ENCODE measurements around the gene SIRPB1.
"Not testable (repeated sequence)": the region's sequence is repeated elsewhere in the genome, so short reads cannot be mapped to it uniquely, and the experiment has no call there.

SIRPB1 gene

DNA sequence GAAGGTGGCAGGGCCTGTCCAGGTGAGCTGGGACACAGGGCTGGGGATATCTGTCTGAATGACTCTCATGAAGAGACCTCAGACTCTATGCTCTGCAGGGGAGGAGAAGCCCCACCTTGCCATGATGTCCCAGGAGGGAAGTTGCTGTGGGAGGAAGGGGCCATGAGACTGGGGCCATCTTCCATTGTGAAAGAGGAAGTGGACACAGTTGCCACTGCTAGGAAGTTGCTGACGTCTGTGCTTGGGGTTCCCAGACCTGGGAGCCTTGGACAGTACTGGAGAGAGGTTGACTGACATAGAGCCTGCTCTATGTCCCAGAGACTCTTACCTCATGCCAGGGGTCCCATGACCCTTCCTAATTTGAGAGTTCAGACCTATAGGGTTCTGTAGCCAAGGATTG lies 24.5 kb downstream of the SIRPB1 start:
- no peaks in the 10 kb centered on the region for H3K4me1 Mint-ChIP-seq
- no peak overlapping the region for H3K4me3 Mint-ChIP-seq
- TF ChIP-seq, protein P1, sequence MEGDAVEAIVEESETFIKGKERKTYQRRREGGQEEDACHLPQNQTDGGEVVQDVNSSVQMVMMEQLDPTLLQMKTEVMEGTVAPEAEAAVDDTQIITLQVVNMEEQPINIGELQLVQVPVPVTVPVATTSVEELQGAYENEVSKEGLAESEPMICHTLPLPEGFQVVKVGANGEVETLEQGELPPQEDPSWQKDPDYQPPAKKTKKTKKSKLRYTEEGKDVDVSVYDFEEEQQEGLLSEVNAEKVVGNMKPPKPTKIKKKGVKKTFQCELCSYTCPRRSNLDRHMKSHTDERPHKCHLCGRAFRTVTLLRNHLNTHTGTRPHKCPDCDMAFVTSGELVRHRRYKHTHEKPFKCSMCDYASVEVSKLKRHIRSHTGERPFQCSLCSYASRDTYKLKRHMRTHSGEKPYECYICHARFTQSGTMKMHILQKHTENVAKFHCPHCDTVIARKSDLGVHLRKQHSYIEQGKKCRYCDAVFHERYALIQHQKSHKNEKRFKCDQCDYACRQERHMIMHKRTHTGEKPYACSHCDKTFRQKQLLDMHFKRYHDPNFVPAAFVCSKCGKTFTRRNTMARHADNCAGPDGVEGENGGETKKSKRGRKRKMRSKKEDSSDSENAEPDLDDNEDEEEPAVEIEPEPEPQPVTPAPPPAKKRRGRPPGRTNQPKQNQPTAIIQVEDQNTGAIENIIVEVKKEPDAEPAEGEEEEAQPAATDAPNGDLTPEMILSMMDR (IDR thresholded peaks at IDR 0.05; ENCODE audit: unreplicated experiment in 3 of 3), result no peak
- H3K9me3 Mint-ChIP-seq, result no peaks in the 10 kb centered on the region
- H3K27me3 Mint-ChIP-seq (ENCODE audit: low read depth), result no peaks in the 10 kb centered on the region
- no peaks in the 10 kb centered on the region for H3K36me3 Mint-ChIP-seq (ENCODE audit: low read depth)
- H3K27ac Mint-ChIP-seq, result no peak overlapping the region

DNA sequence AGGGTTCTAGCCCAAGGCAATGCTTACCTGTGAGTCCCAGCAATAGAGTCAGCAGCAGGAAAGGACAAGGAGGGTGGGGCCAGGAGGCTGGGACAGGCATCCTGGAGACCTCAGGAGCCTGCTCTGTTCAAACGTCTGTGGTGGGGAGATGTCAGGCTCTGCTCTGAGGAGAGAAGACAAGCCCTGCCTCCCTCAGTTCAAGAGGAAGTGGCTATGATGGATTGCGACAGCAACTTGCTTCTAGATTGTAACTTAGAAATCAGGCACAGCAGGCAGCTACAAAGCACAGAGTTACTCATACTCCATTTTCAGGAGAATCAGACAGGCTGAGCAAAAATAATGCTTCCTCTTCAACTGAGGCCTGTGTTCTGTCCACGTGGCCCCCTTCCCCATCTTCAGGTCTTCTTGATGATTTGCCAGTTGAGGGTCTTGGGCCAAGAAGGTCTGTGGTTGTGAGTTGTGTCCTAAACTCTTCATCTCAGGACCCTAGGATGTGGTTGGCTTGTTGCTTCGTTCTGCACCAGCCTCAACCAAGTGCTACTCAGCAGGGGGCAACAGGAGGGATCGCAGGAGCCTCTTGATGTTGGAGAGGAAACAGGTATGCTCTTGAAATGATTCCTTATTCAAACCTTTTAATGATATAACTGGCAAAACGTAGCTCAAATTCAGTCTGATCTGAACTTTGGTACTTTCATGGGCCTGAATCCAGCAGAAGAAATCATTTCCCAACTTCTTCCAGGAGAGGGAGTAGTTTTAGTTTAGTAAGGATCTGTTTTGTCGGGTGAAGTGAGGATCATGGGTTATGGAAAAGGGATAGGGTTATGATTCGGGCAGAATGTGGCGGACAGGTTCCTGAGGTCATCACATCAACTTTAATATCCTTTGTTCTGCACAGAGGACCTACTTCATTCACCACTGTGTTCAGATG lies 31.0 kb downstream of the SIRPB1 start:
- Mint-ChIP-seq H3K4me3 (no peak overlapping the region), H3K36me3 (ENCODE audit: low read depth) (no peaks in the 10 kb centered on the region), H3K27me3 (ENCODE audit: low read depth) (no peaks in the 10 kb centered on the region), H3K4me1 (no peaks in the 10 kb centered on the region), H3K27ac (no peak overlapping the region), H3K9me3 (no peaks in the 10 kb centered on the region)
- TF ChIP-seq, protein P1 (IDR thresholded peaks at IDR 0.05; ENCODE audit: unreplicated experiment in 3 of 3), result no peak

DNA sequence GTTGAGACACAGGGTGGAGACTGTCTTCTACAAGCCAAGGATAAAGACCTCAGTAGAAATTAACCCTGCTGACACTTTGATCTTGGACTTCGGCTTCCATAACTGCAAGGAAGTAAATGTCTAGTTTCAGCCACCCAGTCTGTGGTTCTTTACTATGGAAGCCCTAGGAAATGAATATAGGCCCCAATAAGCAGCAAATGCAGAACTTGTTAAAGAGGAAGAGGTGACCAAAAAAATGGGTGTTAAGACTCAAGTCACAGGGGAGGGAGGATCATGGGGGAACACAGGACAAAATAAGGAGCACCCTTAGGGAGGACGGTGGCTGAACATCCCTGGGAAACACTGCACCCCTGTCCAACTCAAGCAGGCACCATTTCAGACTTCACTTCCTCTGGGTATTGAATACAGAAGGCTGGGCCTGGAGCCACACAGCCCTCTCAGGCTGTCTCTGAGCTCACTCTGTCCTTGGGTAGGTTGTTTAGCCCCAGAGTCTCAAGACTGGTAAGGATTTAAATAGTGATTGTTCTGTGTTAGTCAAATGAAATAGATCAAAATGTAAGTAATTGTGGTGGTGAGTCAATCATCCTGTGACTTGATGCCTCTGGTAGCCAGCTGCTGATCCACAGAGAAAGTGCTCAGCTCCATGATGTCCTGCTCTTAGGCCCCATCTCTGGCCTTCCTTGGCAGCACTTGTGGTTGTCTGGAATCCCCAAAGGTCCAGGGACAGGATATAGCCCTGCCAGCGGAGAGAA lies 31.9 kb downstream of the SIRPB1 start:
- Mint-ChIP-seq H3K4me1 (no peaks in the 10 kb centered on the region), H3K9me3 (no peaks in the 10 kb centered on the region), H3K4me3 (no peak overlapping the region), H3K27me3 (ENCODE audit: low read depth) (no peaks in the 10 kb centered on the region), H3K36me3 (ENCODE audit: low read depth) (no peaks in the 10 kb centered on the region), H3K27ac (no peak overlapping the region)
- TF ChIP-seq, protein P1 (IDR thresholded peaks at IDR 0.05; ENCODE audit: unreplicated experiment in 3 of 3), result no peak

DNA sequence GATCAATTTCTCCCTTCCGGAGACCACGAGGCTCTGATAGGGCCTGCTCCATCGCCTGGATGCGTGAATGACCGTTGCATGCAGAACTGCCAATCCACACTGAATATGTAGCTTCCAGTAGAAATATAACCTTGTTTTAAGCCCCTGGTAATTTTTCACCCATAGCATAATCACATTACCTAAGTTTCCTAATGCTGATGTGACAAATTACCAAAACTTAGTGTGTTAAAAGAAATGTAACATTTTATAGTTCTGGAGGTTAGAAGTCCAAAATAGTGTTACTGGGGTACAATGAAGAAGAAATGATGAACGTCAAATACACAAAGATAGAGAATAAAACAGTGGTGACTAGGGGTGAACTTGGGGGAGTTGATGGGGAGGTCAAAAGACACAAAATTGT lies 40.3 kb downstream of the SIRPB1 start:
- H3K4me1 Mint-ChIP-seq, result no peaks in the 10 kb centered on the region
- H3K9me3 Mint-ChIP-seq, result no peaks in the 10 kb centered on the region
- no peak overlapping the region for H3K4me3 Mint-ChIP-seq
- no peak overlapping the region for H3K27ac Mint-ChIP-seq
- TF ChIP-seq, protein P1 (IDR thresholded peaks at IDR 0.05; ENCODE audit: unreplicated experiment in 3 of 3), result no peak
- no peaks in the 10 kb centered on the region for H3K36me3 Mint-ChIP-seq (ENCODE audit: low read depth)
- H3K27me3 Mint-ChIP-seq (ENCODE audit: low read depth), result no peaks in the 10 kb centered on the region

DNA sequence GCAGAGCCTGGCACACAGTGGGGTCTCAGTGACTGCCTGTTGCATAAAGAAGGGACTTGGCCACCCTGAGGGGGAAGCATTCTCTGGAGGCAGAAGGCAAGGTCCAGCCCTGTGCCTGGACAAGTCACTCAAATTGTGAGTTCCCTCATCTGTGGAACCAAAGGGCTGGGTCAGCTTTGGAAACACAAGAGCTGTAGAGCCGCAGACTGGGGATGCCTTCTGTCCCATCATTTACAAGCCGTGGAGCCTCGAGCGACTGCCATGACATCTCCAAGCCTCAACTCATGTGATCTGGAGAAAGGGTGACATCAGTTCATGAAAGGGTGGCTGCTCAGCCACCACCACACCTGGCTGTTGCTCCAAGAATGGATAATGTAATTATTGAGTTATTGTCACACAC lies 41.9 kb downstream of the SIRPB1 start:
- Mint-ChIP-seq H3K9me3 (no peaks in the 10 kb centered on the region), H3K27me3 (ENCODE audit: low read depth) (no peaks in the 10 kb centered on the region), H3K27ac (no peak overlapping the region), H3K4me1 (no peaks in the 10 kb centered on the region), H3K36me3 (ENCODE audit: low read depth) (no peaks in the 10 kb centered on the region), H3K4me3 (no peak overlapping the region)
- TF ChIP-seq, protein P1 (IDR thresholded peaks at IDR 0.05; ENCODE audit: unreplicated experiment in 3 of 3), result no peak

DNA sequence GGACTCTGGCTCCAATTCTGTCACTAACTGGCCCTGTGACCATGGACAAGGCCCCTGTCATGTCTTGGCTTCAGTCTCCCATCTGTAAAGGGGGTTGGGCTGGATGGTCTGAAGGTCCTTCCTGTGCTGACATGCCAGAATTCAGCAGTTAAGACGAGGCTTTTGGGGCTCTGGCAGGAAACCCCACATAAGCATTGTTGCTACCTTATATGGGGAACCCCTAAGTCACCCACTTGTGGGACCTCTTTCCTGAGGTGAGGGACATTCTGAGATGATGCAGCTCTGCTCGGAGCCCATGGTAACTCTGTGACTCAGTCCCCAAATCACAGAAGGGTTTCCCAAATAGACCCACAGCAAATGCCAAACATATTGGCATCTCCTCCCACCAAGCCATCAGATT lies 42.5 kb downstream of the SIRPB1 start:
- H3K4me3 Mint-ChIP-seq; H3K27me3 Mint-ChIP-seq (ENCODE audit: low read depth); H3K4me1 Mint-ChIP-seq; H3K9me3 Mint-ChIP-seq; H3K36me3 Mint-ChIP-seq (ENCODE audit: low read depth); H3K27ac Mint-ChIP-seq: not testable (repeated sequence)
